Common myeloid progenitor, CD34-positive (primary cell): ENCODE results near the gene ALG1L2.
"Not testable (repeated sequence)": the region's sequence is repeated elsewhere in the genome, so short reads cannot be mapped to it uniquely, and the experiment has no call there.

Source experiments
- CTCF ChIA-PET: fragments of 350-600 bp; sonication (Branson Sonifier 250); formaldehyde crosslinking; loops from one replicate; lab custom pipeline; 2021; ENCODE audit warnings: antibody characterized with exemption; lab: Charles Lee
- POLR2A ChIA-PET: fragments of 350-600 bp; sonication (Branson Sonifier 250); formaldehyde crosslinking; loops from one replicate; lab custom pipeline; 2021; ENCODE audit warnings: antibody characterized with exemption; lab: Charles Lee
- DNase-seq, 3 donors: peaks; one replicate each; pipeline versions ENCODE4 v3.0.0 to v3.0.0-alpha.2; 2013
- H3K27ac ChIP-seq, 2 experiments: 1 replicate in 1 of 2; 2 replicates in 1 of 2; pipeline ENCODE4 v1.7.0; 2013; ENCODE audit warnings: inconsistent platforms in 2 of 2, low read length in 2 of 2, mild to moderate bottlenecking in 2 of 2, low read depth in 1 of 2, moderate library complexity in 1 of 2; ENCODE audit not compliant: severe bottlenecking in 2 of 2, insufficient read depth in 1 of 2, poor library complexity in 1 of 2
- H3K27me3 ChIP-seq, 5 experiments: replicated peaks in 2 of 5; 1 replicate in 3 of 5; 2 replicates in 2 of 5; pipeline versions ENCODE4 v1.6.1 to v1.7.0; 2013; ENCODE audit warnings: low read length in 4 of 5, mild to moderate bottlenecking in 2 of 5, moderate library complexity in 2 of 5, inconsistent platforms in 1 of 5; ENCODE audit not compliant: insufficient read depth in 5 of 5, control insufficient read depth in 4 of 5
- H3K36me3 ChIP-seq, 4 experiments: 1 replicate in 2 of 4; 2 replicates in 2 of 4; pipeline versions ENCODE4 v1.6.1 to v1.7.0; 2013; ENCODE audit warnings: low read length in 3 of 4, control low read depth in 1 of 4, mild to moderate bottlenecking in 1 of 4; ENCODE audit not compliant: control insufficient read depth in 4 of 4, insufficient read depth in 4 of 4
- H3K4me1 ChIP-seq, 4 experiments: 1 replicate in 3 of 4; 2 replicates in 1 of 4; pipeline versions ENCODE4 v1.6.1 to v1.7.1; 2013; ENCODE audit warnings: low read length in 3 of 4, mild to moderate bottlenecking in 3 of 4, control low read depth in 1 of 4, inconsistent platforms in 1 of 4, moderate library complexity in 1 of 4; ENCODE audit not compliant: control insufficient read depth in 4 of 4, insufficient read depth in 4 of 4; ENCODE audit errors: control extremely low read depth in 1 of 4
- H3K4me3 ChIP-seq, 7 experiments: 1 replicate in 4 of 7; 2 replicates in 3 of 7; pipeline versions ENCODE4 v1.5.1 to v1.7.0; 2013; ENCODE audit warnings: mild to moderate bottlenecking in 7 of 7, low read length in 6 of 7, moderate library complexity in 6 of 7, inconsistent platforms in 2 of 7, low read depth in 2 of 7, control low read depth in 1 of 7; ENCODE audit not compliant: insufficient read depth in 4 of 7, control insufficient read depth in 1 of 7; ENCODE audit errors: extremely low read depth in 1 of 7
- H3K9me3 ChIP-seq, 5 experiments: 1 replicate in 4 of 5; 2 replicates in 1 of 5; pipeline versions ENCODE4 v1.6.1 to v1.7.1; 2013; ENCODE audit warnings: low read length in 4 of 5, mild to moderate bottlenecking in 2 of 5, inconsistent platforms in 1 of 5, low read depth in 1 of 5, moderate library complexity in 1 of 5; ENCODE audit not compliant: control insufficient read depth in 4 of 5, insufficient read depth in 2 of 5; ENCODE audit errors: control extremely low read depth in 1 of 5
- WGBS: methylation state at CpG from one replicate; pipeline ENCODE4 v1.1.5; 2013; ENCODE audit not compliant: insufficient coverage; 5-methylcytosine and 5-hydroxymethylcytosine counted together

Gene ALG1L2

DNA sequence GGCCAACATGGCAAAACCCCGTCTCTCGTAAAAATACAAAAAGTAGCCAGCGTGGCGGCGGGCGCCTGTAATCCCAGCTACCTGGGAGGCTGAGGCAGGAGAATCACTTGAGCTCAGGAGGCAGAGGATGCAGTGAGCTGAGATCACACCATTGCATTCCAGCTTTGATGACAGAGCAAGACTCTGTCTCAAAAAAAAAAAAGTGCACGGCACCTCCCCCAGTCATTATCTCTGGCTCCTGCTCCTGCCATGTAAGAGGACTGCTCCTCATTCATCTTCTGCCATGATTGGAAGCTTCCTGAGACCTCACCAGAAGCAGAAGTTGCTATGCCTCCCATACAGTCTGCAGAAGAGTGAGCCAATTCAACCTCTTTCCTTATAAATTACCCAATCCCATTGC lies 4.0 kb upstream of the ALG1L2 start:
- Histone ChIP-seq H3K27ac (no peak overlapping the region), H3K4me3 (no peak overlapping the region), H3K9me3 (no peaks in the 10 kb centered on the region), H3K36me3 (no peaks in the 10 kb centered on the region), H3K4me1 (peaks cover 4 to 34% (median 21%) of the 10 kb centered on the region in 4 experiments), H3K27me3 (no peaks in the 10 kb centered on the region)
- WGBS = 95% methylated on average over 6 of the region's 7 CpGs
- ChIA-PET POLR2A (no interaction called here), CTCF (no interaction called here)
- no peak for DNase-seq

DNA sequence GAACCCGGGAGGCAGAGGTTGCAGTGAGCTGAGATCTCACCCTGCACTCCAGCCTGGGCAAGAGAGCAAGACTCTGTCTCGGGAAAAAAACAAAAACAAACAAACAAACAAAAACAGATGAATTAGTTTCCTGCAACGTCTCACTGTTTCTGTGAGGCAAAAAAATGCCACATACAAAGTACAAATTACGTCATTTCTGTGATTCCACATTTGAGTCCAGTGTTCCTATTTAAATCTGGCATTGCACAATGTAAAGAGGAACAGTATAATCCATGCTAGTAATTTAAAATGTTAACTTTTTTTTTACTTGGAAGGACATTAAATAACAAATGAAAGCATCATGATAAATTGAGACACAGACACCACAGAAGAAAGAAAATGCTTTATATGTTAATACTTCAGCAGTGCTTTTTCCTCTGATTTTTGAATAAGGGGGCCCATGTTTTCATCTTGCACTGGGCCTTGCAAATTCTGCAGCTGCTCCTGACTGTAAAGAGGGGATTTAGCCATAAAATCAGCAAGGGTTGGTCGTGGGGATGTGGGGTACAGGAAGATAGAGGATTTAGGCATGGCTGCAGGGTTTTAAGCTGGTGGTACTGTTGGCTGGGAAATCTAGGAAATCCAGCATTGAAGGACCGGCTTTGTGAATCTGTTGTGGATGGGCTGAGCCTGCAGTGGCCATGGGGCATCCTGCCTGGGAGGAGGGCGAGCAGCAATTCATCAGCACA lies 1.9 kb downstream of the ALG1L2 start:
- H3K4me3 ChIP-seq = not testable (repeated sequence)

DNA sequence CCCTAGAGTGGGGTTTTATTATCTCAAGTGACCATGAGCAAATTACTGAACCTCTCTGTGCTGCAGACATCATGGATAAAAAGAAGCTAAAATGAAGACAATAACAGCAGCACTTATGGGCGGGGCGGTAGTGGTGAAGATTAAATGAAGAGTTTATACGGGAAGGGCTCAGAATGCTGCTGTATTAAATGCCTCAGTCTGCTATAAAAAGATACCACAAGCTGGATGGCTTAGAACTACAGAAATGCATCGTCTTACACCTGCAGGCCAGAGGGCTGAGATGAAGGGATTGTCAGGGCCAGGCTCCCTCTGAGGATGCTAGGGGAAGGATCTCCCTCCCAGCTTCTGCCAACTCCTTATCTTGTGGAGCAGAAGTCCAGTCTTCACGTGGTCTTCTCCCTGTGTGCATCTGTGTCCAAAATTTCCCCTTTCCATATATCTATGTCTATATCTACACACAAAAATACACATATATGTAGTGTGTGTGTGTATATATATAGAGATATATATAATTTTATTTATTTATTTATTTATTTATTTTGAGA lies 2.9 kb downstream of the ALG1L2 start:
- CTCF ChIA-PET = interaction anchor here (1.0 to 1.5 kb wide), 4 partner anchors 9 to 142 kb away, joined by 3 to 5 read pairs (median 3); no protein-coding TSS in a partner anchor

More for the DNA sequence above, 1.9 kb downstream of the ALG1L2 start:
- DNase-seq, POLR2A ChIA-PET, H3K9me3 ChIP-seq, H3K36me3 ChIP-seq, H3K27me3 ChIP-seq, H3K27ac ChIP-seq: not testable (repeated sequence)
- H3K4me1 ChIP-seq = peaks cover 4 to 62% (median 34%) of the 10 kb centered on the region in 4 experiments
- WGBS = 80% methylated on average over 3 of the region's 7 CpGs
- CTCF ChIA-PET = interaction anchor here (1.5 kb wide), 1 partner anchor 10 kb away, joined by 5 read pairs; no protein-coding TSS in a partner anchor

DNA sequence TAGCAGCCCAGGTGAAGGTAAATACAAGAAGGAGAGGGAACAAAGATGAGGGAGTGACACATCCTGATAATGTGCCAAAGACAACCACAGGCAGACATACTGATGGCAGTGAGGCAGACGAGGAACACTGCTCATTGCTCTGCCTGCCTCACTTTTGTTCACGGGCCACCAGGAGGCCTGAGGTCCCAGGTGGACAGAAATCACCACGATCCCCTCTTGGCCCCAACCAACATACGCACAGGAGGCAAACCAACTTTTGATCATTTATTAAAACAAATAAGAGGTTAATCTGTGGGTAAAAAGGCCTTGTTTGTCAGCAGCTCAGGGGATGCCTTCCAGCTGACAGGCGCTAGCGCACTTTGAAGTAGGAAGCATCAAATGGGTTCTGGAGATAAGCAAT lies 4.2 kb downstream of the ALG1L2 start:
- no peak overlapping the region for H3K27ac ChIP-seq
- peaks cover 3 to 50% (median 28%) of the 10 kb centered on the region in 4 experiments for H3K4me1 ChIP-seq
- no peak for DNase-seq
- no peaks in the 10 kb centered on the region for H3K36me3 ChIP-seq
- H3K27me3 ChIP-seq = no peaks in the 10 kb centered on the region
- CTCF ChIA-PET = no interaction called here
- POLR2A ChIA-PET = no interaction called here
- H3K4me3 ChIP-seq = no peak overlapping the region
- WGBS = no CpG with 5 or more reads among the region's 6 CpGs
- peaks cover 0 to 5% (median 0%) of the 10 kb centered on the region in 5 experiments for H3K9me3 ChIP-seq

More for the DNA sequence above, 2.9 kb downstream of the ALG1L2 start:
- Histone ChIP-seq H3K27ac (no peak overlapping the region), H3K9me3 (peaks cover 0 to 5% (median 0%) of the 10 kb centered on the region in 5 experiments), H3K27me3 (no peaks in the 10 kb centered on the region), H3K4me1 (peaks cover 4 to 62% (median 34%) of the 10 kb centered on the region in 4 experiments), H3K4me3 (no peak overlapping the region), H3K36me3 (no peaks in the 10 kb centered on the region)
- POLR2A ChIA-PET = no interaction called here
- DNase-seq = peak in 1 of 3 donors; percentile 22
- no CpG with 5 or more reads among the region's 5 CpGs for WGBS

DNA sequence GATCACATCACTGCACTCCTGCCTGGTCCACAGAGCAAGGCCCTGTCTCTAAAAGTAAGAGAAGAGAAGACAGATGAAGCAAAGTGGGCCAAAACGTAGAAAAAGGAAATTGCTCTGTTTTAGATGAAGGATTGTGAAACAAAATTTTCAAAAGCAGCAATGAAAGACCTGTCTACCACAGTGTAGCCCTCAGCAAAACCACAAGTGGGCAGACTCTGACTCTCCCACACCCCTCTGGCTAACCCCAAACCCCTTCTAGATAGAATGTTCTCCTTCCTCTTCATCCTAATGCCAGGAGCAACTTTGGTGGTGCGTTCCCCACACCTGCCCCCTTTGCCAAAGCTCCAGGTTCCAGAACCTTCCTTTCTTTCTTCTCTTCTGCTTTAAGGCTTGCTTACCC lies 5.0 kb downstream of the ALG1L2 start:
- peak in 2 of 3 donors; percentile 5 to 35 for DNase-seq
- H3K9me3 ChIP-seq, H3K27ac ChIP-seq, H3K27me3 ChIP-seq, H3K4me3 ChIP-seq, POLR2A ChIA-PET, H3K36me3 ChIP-seq, CTCF ChIA-PET: not testable (repeated sequence)
- no CpG with 5 or more reads among the region's 2 CpGs for WGBS
- peaks cover 0 to 43% (median 21%) of the 10 kb centered on the region in 4 experiments for H3K4me1 ChIP-seq

DNA sequence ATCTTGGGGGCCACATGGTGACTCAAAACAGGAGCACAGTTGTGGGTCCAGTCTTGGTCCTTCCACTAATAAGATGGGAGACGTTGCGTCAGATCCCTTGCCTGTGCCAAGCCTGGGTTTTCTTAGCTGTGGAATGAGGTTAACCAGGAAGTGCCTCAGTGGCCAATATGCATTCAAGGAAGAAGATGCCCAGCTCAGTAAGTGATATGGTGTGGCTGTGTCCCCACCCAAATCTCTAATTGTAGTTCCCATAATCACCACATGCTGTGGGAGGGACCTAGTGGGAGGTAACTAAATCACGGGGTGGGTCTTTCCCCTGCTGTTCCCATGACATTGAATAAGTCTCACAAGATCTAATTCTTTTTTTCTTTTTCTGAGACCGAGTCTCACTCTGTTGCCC lies 6.4 kb downstream of the ALG1L2 start:
- Histone ChIP-seq H3K4me1 (peaks cover 0 to 31% (median 13%) of the 10 kb centered on the region in 4 experiments), H3K4me3 (no peak overlapping the region), H3K27me3 (no peaks in the 10 kb centered on the region), H3K9me3 (peaks cover 0 to 5% (median 0%) of the 10 kb centered on the region in 5 experiments), H3K36me3 (no peaks in the 10 kb centered on the region), H3K27ac (no peak overlapping the region)
- peak in 1 of 3 donors; percentile 36 for DNase-seq
- ChIA-PET CTCF (no interaction called here), POLR2A (no interaction called here)
- 56% methylated on average over 1 of the region's 4 CpGs for WGBS

DNA sequence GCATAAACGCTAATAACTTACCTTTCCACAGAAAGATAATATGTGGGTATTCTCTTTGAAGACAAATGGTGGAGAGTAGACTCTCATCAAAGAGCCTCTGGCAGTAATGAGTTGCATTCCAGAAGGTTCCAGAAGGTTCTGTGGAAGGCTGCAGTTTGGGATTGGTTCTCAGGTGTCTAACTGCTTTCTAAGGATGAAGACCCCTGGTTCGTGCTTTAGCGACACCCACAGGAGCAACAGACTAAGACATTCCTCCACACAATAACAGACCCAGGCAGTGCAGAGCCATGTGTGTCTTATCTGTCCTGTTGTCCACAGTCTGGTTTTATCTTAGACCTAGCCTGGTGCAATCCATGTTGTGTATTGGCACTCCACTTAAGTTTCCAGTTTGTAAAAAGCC lies 9.1 kb downstream of the ALG1L2 start:
- H3K27ac ChIP-seq, H3K36me3 ChIP-seq, DNase-seq, H3K27me3 ChIP-seq, H3K9me3 ChIP-seq, POLR2A ChIA-PET, H3K4me3 ChIP-seq: not testable (repeated sequence)
- WGBS = no CpG with 5 or more reads among the region's 3 CpGs
- CTCF ChIA-PET = interaction anchor here (0.7 to 4.7 kb wide), 3 partner anchors 9 to 148 kb away, joined by 3 to 14 read pairs (median 4); partner anchors contain the start of gene ALG1L2
- peaks cover 0 to 36% (median 29%) of the 10 kb centered on the region in 4 experiments for H3K4me1 ChIP-seq
